LoVo (cell line): ENCODE results near the gene EML2.
"Not testable (repeated sequence)": the region's sequence is repeated elsewhere in the genome, so short reads cannot be mapped to it uniquely, and the experiment has no call there.

ENCODE experiments used
- DNase-seq: peaks from one replicate; pipeline ENCODE4 v3.0.0-alpha.2; 2016; ENCODE audit warnings: low spot score

Gene EML2

DNA sequence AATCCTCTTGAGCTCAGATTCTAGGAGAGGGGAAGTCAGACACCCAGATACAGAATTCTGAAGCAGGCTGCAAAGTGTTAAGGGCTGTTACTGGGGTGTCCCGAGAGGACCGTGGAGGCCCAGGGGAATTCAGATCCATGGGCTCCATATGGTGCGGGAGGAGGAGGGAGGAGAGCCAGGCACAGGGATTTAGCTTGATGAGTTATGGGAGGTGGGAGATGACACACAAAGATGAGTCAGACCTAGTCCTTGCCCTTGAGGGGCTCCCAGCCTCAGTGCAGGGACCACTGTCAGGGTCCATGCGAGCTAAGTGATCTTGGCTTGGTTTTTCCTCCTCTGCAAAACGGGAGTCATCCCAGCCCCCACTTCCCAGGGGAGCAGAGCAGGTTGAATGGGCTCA, 14.4 kb upstream of the EML2 start:
- no peak for DNase-seq

DNA sequence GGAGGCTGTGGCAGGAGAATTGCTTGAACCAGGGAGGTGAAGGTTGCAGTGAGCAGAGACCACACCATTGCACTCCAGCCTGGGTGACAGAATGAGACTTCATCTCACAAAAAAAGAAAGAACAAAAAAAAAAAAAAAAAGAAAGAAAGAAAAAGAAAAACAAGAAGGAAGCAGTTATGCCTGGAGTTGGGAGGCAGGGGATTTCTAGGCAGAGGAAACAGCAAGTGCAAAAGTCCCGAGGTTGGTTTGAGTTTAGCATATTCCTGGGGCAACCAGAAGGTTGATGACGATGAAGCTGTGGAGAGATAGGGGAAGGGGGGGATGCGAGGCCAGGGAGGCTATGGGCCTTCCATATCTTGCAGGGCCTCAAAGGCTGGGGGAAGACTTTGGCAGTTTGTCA, 11.5 kb upstream of the EML2 start:
- DNase-seq = no peak

DNA sequence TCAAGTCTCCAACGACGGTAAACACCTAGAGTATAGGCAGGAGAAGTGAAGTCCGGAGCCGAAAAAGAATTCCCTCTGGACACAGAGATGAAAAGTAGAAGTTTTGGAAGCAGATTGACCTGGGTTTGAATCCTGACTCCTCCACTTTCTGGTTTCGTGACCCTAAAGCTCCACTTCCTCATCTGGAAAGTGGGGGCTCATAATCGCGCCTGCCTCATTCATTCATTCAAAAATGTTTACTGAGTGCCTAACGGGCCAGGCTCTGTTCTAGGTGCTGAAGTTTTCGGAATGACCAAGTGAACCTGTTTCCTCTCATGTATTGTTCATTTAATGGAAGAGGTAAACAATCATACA, 7.1 kb upstream of the EML2 start:
- DNase-seq = no peak

DNA sequence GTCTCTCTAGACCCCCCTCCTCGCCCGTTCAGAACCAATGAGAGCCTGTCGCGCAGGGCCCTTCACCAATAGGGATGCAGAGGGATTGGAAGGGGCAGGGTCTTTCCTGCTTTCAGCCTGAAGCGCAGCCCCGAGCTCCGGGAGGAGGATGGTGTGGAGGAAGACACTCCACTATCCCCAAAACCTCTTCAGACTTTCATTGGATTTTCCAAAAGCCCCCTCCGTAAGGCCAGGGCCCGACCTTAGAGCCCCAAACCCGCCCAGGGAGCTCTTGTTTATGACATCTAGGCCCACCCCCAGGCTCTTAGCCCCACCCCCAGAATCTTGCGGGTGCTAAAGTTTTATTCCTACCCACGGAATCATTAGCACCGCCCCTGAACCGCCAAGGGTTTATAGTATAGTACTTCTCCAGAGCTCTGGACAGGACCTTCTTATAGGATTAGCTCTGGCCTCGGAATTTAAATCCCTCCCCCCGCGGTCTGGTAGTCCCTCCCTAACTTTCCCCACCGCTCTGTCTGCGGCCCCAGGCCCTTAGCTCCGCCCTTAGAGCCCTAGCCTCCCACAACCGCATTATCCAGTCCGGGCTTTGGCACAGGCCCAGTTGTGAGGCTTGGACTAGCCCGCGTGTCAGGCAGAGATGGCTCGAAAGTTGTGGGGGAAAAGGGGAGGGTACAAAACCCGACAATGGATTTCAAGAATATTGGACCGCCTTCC, 6.6 kb upstream of the EML2 start:
- no peak for DNase-seq

DNA sequence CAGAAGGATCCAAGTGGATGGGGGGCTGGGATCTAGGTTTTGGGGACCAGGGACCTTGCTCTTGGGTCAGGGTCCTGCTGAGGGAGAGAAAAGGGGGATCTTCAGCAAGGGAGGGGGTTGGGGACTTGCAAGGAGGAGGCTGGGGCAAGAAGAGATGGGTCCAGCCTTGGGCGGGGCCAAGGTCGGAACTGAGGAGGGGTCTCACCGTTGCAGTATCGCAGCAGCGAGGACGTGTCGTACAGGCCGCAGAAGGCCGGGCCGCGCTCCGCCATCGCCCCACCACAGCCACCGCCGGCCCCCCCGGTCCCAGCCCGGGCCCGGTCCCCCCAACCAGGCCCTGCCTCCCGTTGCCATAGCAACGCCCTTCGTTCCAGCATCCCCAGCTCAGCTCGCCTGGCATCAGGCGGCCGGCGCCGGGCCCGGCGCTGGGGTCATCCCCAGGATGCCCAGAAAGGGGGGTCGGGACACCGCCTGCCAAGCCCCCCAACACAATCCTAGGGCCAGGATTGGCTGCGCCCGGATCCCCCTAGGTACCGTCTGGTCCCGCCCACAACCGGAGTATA, 6.0 kb upstream of the EML2 start:
- no peak for DNase-seq

DNA sequence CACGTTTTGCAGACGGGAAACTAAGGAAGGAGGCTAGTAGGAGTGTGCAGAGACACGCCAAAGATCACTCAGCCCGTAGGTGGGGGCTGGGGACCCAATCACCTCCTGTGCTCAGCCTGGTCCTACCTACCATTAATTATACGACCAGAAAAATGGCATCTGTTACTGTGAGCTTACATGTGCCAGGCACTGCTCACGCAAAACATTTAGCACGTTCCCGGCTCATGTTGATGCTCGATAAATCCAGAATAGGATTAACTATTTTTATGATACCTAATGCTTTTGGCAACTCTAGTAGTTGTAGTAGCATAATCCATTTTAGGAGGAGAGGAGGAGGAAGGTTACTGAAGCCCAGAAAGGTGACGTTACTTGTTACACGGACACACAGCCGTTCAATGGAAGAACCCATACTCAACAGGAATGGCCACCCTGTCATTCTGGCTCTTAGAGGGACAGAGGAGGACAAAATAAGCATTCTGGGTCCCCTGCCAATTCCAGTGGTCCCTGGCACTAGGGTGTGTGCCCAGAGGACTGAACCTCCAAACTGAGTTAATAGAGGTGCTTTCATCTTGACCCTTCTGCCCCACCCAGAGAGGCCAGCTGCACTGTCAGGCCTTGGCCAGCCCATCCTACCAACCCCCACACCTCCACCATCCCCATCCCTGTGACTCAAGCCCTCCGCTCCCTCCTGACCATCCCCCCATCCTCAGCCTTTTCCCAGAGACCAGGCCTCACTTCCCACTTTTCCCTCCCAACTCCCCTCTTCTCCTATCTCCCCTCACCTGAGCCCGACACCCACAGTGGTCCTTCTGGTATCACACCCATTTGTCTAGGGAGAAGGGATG, 5.0 kb upstream of the EML2 start:
- no peak for DNase-seq

DNA sequence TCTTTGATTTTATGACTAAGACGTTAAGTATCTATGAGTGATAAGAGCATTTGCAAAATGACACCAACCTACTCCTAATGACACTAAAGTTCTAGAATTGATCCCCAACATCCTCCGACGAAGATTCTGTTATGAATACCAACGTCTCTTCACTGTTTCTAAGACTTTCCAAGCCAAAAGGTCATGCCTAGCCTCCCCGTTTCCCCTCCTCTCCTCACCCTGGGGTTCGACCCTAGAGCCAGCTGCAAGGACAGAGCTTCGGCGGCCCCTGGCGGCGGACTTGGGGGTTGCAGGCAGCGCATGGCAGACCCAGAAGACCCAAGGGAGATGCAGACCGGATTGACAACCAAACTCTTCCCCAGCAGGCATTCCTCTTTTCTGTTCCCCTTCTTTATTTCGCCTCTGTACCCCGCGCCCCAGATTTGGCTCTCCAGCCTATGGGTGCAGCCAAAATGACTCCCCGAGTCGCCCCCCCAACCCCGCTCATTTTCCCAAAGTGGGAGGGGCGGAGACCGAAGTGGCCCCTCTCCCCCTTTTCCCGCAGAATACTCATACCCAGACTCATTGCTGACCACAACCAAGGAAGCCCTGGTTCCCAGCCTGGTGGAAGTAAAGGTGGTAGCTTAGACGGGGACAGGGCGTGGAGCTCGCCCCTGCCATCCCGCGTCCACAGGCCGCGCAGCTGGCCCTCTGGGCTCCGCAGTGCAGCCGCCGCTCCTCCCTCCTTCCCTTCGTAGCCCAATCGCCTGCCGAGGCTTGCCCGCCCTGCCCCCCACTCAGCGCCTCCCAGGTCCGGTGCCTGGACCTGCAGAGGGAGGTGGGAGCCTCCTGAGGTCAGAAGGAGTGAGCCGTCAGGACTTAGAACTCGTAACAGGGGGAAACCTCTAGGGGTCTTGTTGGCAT, 4.1 kb upstream of the EML2 start:
- peak; percentile 80 for DNase-seq

DNA sequence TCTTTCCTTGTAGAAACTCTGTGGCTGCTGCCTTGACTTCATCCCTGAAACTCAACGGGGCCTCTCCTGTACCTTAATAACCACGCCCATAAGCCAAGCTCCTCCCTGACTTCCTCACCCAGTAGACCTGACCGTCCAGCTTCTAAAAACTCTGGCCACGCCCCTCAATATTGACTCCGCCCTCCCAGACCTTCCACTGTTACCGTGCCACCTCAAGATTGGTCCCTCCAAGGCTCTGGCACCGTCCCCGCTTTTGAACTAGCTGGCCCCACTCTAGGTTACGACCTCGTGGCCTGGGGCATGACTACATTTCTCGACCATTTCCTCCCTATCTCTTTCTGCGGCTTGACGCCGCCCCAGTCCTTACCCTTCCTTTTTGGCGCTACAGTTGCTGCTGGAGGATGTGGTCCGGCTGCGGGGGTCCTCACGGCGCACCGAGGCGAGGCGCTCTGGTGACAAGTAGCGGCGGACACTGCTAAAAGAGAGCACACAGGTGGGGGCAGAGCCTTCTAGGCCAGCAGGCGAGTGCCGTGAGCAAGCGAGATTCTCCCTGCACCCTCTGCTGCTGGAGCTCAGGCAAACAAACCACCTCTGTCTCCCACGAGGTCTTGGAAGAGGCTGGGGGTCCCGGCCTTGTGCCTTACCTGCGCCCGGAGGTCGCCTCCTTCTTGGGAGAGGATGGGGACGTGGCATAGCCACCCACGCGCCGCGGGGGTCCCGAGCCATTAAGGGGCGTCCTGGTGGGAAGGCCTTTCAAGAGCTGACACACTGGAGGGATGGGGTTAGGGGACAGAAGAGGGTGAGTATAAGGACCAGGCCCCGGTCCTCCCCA, 2.3 kb upstream of the EML2 start:
- DNase-seq = peak; percentile 97

DNA sequence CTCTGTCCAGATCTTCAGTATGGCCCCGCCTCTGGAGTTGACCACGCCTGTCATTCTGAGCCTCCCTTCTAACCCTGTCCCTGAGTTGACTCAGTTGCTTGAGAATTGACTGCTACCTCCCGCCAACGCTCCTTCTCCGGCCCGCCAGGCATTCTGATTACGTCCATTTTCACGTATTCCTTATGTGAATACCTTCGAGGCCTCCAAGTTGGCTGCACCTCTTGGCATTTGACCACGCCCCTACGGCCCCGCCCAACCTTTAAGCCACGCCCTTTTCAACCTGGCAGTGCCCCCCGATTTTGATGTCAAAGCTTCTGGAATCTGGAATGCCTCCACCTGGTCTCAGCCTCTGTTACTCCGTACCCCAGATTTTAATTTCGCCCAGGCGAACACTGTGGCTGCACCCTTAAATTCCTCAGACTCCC, 1.7 kb upstream of the EML2 start:
- DNase-seq = peak; percentile 60

DNA sequence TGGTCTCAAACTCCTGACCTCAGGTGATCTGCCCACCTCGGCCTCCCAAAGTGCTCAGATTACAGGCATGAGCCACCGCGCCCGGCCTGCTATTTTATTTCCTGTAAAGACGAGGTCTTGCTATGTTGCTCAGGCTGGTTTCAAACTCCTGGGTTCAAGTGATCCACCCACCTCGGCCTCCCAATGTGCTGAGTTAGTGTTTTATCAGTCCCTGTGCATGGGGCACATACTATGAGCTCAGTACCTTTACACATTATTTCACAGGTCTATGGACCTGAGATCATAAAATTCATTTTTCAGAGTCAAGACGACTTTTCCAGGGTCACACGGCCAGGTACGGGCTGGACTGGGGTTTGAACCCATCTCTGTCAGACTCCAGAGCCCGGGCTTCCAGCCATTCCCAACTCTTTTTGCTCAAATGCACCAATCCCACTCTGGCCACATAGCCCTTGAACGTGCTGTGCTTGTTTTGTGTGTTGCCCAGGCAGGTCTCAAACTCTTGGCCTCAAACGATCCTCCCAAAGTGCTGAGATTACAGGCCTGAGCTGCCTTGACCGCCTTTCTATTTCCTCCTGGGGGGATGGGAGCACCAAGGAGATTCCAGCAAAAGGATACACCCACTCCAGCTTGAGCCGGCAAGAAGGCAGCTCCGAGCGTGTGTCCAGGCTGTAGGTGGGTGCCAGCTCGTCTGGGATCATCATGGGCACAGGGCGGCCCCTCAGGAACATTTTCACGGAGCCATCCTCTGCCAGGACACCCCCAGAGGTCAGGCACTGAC, 1.1 kb downstream of the EML2 start:
- DNase-seq = peak; percentile 44

DNA sequence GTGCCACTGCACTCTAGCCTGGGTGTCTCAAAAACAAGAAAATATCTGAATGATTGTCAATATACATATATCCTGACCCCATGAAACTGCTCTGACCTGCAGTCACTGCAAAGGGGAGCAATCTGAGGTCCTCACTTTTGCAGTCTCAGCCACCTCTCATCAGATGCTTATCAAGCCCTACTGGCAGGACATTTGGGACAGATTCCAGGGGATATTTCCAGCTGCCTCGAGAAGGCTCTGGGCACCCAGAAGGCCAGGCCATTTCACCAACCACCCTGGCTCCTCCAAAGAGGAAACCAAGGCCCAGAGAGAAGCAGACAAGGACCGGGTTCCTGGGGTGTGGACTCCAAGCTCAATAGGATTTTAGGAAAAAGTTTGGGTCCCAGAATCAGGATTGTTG, 2.3 kb downstream of the EML2 start:
- no peak for DNase-seq

DNA sequence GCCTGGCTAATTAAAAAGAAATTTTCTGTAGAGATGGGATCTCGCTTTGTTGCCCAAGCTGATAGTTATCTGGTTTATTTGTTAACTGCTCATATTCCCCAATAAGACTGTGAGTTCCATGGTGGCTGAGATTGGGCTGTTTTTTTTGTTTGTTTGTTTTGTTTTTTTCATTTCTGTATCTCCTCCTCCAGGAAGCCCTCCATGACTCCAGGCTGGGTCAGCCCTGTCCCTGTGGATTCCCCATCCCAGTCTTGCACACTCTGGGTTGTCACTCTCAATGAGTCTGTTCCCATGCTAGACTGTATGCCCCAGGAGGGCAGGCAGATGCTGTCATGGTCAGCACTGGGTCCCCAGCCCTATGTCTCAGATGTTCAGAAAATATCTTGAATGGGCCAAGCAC, 2.9 kb downstream of the EML2 start:
- DNase-seq = no peak

DNA sequence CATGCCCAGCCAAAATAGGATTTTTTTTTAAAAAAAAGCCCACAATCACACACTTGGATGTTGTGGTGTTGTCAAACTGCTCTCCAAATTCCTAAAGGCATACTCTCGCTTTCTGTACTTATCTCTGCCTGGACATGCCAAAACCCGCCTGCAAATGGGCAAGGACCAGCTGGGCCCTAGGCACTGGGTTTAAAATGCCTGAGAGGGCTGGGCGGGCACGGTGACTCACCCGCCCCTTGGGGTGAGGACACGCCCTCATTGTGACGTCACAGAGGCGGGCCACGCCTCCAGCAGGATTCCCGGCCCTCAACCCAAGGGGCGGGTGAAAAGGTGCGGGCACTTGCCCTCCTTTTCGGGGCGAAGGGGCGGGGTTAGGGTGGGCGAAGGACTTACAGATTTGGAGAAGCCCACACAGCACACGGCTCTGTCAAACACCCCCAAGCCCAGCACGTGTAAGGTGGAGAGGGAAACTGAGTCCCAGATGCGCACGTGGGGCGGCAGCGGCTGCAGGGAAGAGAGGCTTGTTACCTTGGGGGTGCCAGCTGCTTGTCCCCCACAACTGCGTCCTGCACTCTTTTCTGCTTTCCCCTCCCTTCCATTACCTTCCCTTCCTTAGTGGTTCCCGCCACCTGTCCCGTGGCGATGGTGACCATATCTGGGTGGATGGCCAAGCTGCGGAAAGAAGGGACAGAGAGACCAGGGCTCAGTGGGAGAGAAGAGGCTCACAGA, 6.6 kb downstream of the EML2 start:
- DNase-seq = peak; percentile 91

DNA sequence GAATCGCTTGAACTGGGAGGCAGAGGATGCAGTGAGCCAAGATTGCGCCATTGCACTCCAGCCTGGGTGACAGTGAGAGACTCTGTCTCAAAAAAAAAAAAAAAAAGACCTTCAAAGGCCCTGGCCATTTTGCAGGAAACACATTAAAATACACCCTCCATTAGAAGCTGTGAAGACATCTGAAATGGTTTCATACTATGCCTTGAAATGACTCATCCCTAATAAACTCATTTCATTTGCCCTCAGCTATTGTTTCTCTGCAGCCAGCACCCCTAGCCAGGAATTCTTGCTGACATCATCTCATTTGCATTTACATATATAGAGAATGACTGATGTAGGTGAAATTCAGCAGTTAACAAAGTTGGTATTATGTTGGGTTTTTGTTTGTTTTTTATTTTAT, 8.7 kb downstream of the EML2 start:
- DNase-seq = peak; percentile 89

DNA sequence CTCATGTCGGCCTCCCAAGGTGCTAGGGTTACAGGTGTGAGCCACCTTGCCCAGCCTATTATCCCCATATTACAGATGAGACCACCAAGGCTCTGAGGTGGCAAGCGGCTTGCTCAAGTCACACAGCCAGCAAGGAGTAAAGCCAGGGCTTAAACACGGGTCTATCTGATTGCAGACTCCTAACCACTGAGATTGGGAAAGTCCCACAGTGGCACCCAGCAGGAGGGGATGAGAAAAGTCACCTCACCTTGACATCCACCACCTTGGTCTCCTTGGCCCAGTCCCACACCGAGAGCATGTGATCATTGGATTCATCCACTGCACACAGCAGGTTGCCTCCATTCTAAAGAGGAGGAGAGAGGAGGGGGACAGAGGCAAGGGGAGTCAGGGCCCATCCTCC, 9.5 kb downstream of the EML2 start:
- no peak for DNase-seq

DNA sequence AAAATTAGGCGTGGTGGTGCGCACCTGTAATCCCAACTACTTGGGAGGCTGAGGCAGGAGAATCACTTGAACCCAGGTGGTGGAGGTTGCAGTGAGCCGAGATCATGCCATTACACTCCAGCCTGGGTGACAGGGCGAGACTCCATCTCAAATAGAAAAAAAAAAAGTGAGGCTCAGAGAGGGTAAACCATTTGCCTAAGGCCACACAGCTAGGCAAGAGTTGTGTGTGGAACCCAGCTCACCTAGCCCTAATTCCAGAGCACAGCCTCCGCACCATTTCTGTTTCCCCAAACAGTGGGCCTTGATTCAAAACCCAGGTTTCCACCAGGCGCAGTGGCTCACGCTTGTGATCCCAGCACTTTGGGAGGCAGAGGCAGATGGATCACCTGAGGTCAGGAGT, 11.0 kb downstream of the EML2 start:
- DNase-seq = not testable (repeated sequence)

DNA sequence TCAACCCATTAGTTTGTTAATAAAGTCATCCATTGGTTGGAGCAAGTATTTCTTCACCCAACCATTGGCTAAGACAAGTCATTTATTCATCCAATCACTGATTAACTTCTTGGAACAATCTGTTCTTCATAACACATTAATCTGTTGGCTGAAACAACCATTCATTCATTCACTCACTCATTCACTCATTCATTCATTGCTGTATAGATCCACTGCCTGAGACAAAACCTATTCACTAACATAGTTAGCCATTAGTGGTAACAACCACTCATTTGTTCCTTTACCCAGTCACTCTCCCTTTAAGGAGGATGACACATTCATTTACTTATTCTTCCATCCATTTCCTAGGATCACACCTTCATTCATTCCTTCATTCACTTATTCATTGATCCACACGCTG, 15.2 kb downstream of the EML2 start:
- no peak for DNase-seq

DNA sequence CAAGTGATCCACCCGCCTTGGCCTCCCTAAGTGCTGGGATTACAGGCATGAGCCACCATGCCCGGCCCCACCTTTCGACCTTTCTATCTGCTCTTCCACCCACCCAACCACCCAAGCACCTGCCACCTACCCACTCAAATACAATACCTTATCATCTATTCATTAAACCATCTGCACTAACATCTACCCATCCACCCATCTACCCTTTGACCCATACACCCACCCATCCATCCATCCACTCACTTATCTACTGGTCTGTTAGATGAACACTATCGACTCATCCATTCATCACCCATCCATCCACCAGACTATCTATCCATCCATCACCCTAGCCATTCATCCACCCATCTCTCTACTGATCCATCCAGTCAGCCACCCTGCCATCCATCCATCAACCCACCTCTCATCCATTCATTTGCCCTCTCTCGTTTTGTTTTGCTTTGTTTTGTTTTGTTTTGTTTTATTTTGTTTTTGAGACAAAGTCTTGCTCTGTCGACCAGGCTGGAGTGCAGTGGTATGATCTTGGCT, 17.2 kb downstream of the EML2 start:
- no peak for DNase-seq

DNA sequence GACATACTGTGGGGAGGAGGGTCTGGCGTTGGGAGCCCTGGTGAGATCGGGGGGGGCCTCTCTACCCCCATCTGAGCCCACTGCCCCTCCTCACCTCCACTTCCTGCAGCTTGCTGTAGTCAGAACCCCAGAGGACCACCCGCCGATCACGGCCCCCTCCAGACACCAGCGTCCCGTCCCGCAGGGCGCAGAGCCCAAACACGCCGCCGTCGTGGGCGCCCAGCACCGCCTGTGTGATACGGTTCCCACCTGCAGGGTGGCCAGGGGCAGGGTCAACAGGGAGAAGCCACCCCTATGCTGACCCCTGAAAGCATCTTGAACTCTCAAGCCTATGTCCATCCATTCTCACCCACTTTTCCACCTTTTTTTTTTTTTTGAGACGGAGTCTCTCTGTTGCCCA, 17.8 kb downstream of the EML2 start:
- no peak for DNase-seq

DNA sequence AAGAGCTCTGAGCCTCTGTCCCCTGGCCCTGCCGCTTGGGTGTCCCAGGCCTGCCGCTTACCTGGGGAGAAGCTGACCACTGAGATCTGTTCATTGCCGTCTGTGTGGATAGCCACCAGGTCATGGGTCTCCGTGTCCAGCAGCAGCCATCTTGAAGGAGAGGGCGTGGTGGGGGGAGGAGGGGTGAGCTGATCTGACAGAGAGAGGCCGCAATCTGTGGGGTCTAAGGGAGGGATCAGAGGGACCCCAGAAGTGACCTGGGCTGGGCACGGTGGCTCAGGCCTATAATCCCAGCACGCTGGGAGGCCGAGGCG, 22.5 kb downstream of the EML2 start:
- no peak for DNase-seq
